ENCODE data around the gene ERGIC1. TPM values are rescaled to one million over a fixed set of nuclear protein-coding genes. Genes with fewer than 3 reads are reported as not detected.

ERGIC1 gene
- total and polyA plus RNA-seq, 2 experiments from 2014 or later = 25.2 to 92.2 TPM

- TF ChIP-seq REST (IDR thresholded peaks at IDR 0.05; ENCODE audit: unreplicated experiment) (no peak), ZNF114 (CRISPR knock-in tag; IDR thresholded peaks at IDR 0.05) (no peak)
These were observed 160.4 kb downstream of the ERGIC1 start (continued) for GRCh38 chr5:172994405-172994804.

GRCh38 chr5:172999372-172999973 lies 165.4 kb downstream of the ERGIC1 start:
- H3K79me2 ChIP-seq (replicated peaks; ENCODE audit: insufficient read depth) = peaks cover 65% of the 10 kb centered on the region
- Mint-ChIP-seq H3K27me3 (ENCODE audit: insufficient read depth, low read depth, poor library complexity) (no peaks in the 10 kb centered on the region), H3K9me3 (no peaks in the 10 kb centered on the region), H3K4me1 (peaks cover 13% of the 10 kb centered on the region; the same call in 2 of the 3 replicates), H3K36me3 (ENCODE audit: low read depth) (peaks cover 21% of the 10 kb centered on the region; the same call in 2 of the 3 replicates), H3K4me3 (no peak overlapping the region), H3K27ac (no peak overlapping the region)
- H3K36me3 ChIP-seq (ENCODE audit: insufficient read depth) = peaks cover 14% of the 10 kb centered on the region; the same call in 1 of the 2 replicates
- no peaks in the 10 kb centered on the region for H3K4me1 ChIP-seq (ENCODE audit: insufficient read depth)
- no peak overlapping the region for H3K4me3 ChIP-seq
- peaks cover 17% of the 10 kb centered on the region; the same call in 1 of the 2 replicates for H4K20me1 ChIP-seq (replicated peaks; ENCODE audit: insufficient read depth)
- no peaks in the 10 kb centered on the region for H3K27me3 ChIP-seq (ENCODE audit: insufficient read depth)
- ATAC-seq (no peak), DNase-seq (ENCODE audit: low spot score) (no peak)
- H3K27ac ChIP-seq (ENCODE audit: low read depth) = no peak overlapping the region
- TF ChIP-seq EZH2phosphoT487 (IDR thresholded peaks at IDR 0.05; ENCODE audit: unreplicated experiment) = no peak
- no peak for TF ChIP-seq EZH2 (IDR thresholded peaks at IDR 0.05; ENCODE audit: low read depth, unreplicated experiment)
- no peak for TF ChIP-seq ETS1 (IDR thresholded peaks at IDR 0.05)
- TF ChIP-seq CREB1 (CRISPR knock-in tag; IDR thresholded peaks at IDR 0.05; ENCODE audit: low read depth) = no peak
- no peaks in the 10 kb centered on the region for H3F3A ChIP-seq (replicated peaks; ENCODE audit: low read depth)
- no peak overlapping the region for H3K4me2 ChIP-seq
- H3K9me2 ChIP-seq (ENCODE audit: insufficient read depth) = no peaks in the 10 kb centered on the region
- H2AFZ ChIP-seq = no peak overlapping the region

GRCh38 chr5:172999974-173000373 lies 165.9 kb downstream of the ERGIC1 start:
- peaks cover 70% of the 10 kb centered on the region for H3K79me2 ChIP-seq (replicated peaks; ENCODE audit: insufficient read depth)
- no peak for DNase-seq (ENCODE audit: low spot score)
- H3K27me3 ChIP-seq (ENCODE audit: insufficient read depth) = no peaks in the 10 kb centered on the region
- H4K20me1 ChIP-seq (replicated peaks; ENCODE audit: insufficient read depth) = peaks cover 20% of the 10 kb centered on the region; the same call in 1 of the 2 replicates
- peaks cover 21% of the 10 kb centered on the region; the same call in 2 of the 3 replicates for H3K36me3 Mint-ChIP-seq (ENCODE audit: low read depth)
- no peaks in the 10 kb centered on the region for H3K9me3 Mint-ChIP-seq
- H3K4me1 ChIP-seq (ENCODE audit: insufficient read depth) = no peaks in the 10 kb centered on the region
- no peak overlapping the region for H2AFZ ChIP-seq
- no peak for ATAC-seq
- H3K27ac ChIP-seq (ENCODE audit: low read depth) = no peak overlapping the region
- no peaks in the 10 kb centered on the region for H3K27me3 Mint-ChIP-seq (ENCODE audit: insufficient read depth, low read depth, poor library complexity)
- peaks cover 13% of the 10 kb centered on the region; the same call in 2 of the 3 replicates for H3K4me1 Mint-ChIP-seq
- no peak overlapping the region for H3K4me3 ChIP-seq
- H3K9me2 ChIP-seq (ENCODE audit: insufficient read depth) = no peaks in the 10 kb centered on the region
- no peak overlapping the region for H3K4me3 Mint-ChIP-seq
- no peaks in the 10 kb centered on the region for H3F3A ChIP-seq (replicated peaks; ENCODE audit: low read depth)
- peaks cover 12% of the 10 kb centered on the region; the same call in 1 of the 2 replicates for H3K36me3 ChIP-seq (ENCODE audit: insufficient read depth)
- no peak overlapping the region for H3K27ac Mint-ChIP-seq
- no peak overlapping the region for H3K4me2 ChIP-seq
- no peak for TF ChIP-seq ZNF331 (CRISPR knock-in tag; IDR thresholded peaks at IDR 0.05; ENCODE audit: low read depth)
- TF ChIP-seq POLR2AphosphoS5 (IDR thresholded peaks at IDR 0.05; ENCODE audit: low read depth) = no peak
- no peak for TF ChIP-seq NANOG (IDR thresholded peaks at IDR 0.05; ENCODE audit: borderline replicate concordance)
- TF ChIP-seq JUNB (IDR thresholded peaks at IDR 0.05; ENCODE audit: unreplicated experiment) = no peak
- no peak for TF ChIP-seq EZH2 (IDR thresholded peaks at IDR 0.05; ENCODE audit: low read depth, unreplicated experiment)
- TF ChIP-seq CTCF (conservative IDR thresholded peaks at IDR 0.05; ENCODE audit: low read depth in 2 of 2) = no peak
- TF ChIP-seq REST (IDR thresholded peaks at IDR 0.05; ENCODE audit: unreplicated experiment) = no peak
- TF ChIP-seq ZNF114 (CRISPR knock-in tag; IDR thresholded peaks at IDR 0.05) = no peak
- TF ChIP-seq STAT1 (IDR thresholded peaks at IDR 0.05; ENCODE audit: unreplicated experiment) = no peak
